Chondrocyte (in vitro differentiated cells): Measurements from ENCODE around the gene HYCC1. TPM values are rescaled to one million over a fixed set of nuclear protein-coding genes. Genes with fewer than 3 reads are reported as not detected.
"Not testable (repeated sequence)": the region's sequence is repeated elsewhere in the genome, so short reads cannot be mapped to it uniquely, and the experiment has no call there.

ENCODE experiments used
- DNase-seq: peaks from one replicate; pipeline ENCODE4 v3.0.0; 2021; ENCODE audit warnings: mixed read lengths, low spot score
- H3K27ac Mint-ChIP-seq: one replicate; pipeline ENCODE4 v1.8.0; 2021; ENCODE audit warnings: mild to moderate bottlenecking, moderate library complexity, mixed read lengths; ENCODE audit not compliant: unreplicated experiment
- H3K27me3 Mint-ChIP-seq: 2 replicates; pipeline ENCODE4 v1.8.0; 2021; ENCODE audit warnings: low read depth, mixed read lengths
- H3K36me3 Mint-ChIP-seq: 2 replicates; pipeline ENCODE4 v1.8.0; 2021; ENCODE audit warnings: low read depth, mixed read lengths
- H3K4me1 Mint-ChIP-seq: 2 replicates; pipeline ENCODE4 v1.8.0; 2021; ENCODE audit warnings: low read depth, mild to moderate bottlenecking, mixed read lengths
- H3K4me3 Mint-ChIP-seq: one replicate; pipeline ENCODE4 v1.8.0; 2021; ENCODE audit warnings: mild to moderate bottlenecking, moderate library complexity, mixed read lengths; ENCODE audit not compliant: unreplicated experiment
- H3K9me3 Mint-ChIP-seq: 2 replicates; pipeline ENCODE4 v1.8.0; 2021; ENCODE audit warnings: low read depth, mixed read lengths
- CTCF ChIP-seq: fragments of 200-600 bp; sonication (generic); IDR thresholded peaks from 2 replicates; pipeline ENCODE4 v1.5.0; 2021; ENCODE audit warnings: antibody characterized with exemption, mild to moderate bottlenecking, moderate library complexity
- long read RNA-seq: library from polyadenylated mRNA; stranded (forward); transcript quantifications from one replicate; pipeline ENCODE4 v2.0.0, GENCODE V29; 2021
- total RNA-seq: library from RNA; stranded (reverse); gene quantifications from 3 replicates; pipeline ENCODE4 v1.2.1, GENCODE V29; 2021

The HYCC1 gene
- total RNA-seq: 51.5 to 54.9 TPM (median 54.9 TPM) in 3 replicates
- long read RNA-seq, full-length matches to known transcripts: 26 of 44 reads
- long read RNA-seq, partial matches to known transcripts: 2 of 44 reads
- long read RNA-seq, other reads (novel, unspliced or antisense): 16 of 44 reads

GRCh38 chr7:23013715-23014649 lies at the start of gene HYCC1:
HYCC1 (minus strand) TSS chr7:23014130; CDS start chr7:22991111, 23,019 bp downstream.
- H3K36me3 Mint-ChIP-seq: no peaks in the 10 kb centered on the region
- peaks cover 8% of the 10 kb centered on the region for H3K4me1 Mint-ChIP-seq
- TF ChIP-seq CTCF: peak; percentile 79
- no peaks in the 10 kb centered on the region for H3K9me3 Mint-ChIP-seq
- peak; percentile 100 for DNase-seq
- H3K27me3 Mint-ChIP-seq: no peaks in the 10 kb centered on the region
- no peak within 1 kb of the TSS for H3K4me3 Mint-ChIP-seq
- H3K27ac Mint-ChIP-seq: peak within 1 kb of the TSS; percentile 88

GRCh38 chr7:23062452-23062851 lies 48.5 kb upstream of the HYCC1 start:
- no peak for TF ChIP-seq CTCF
- Mint-ChIP-seq H3K27ac (no peak overlapping the region), H3K9me3 (no peaks in the 10 kb centered on the region), H3K36me3 (no peaks in the 10 kb centered on the region), H3K4me1 (peaks cover 8% of the 10 kb centered on the region), H3K27me3 (no peaks in the 10 kb centered on the region), H3K4me3 (no peak overlapping the region)
- DNase-seq: no peak

- H3K4me3 Mint-ChIP-seq: no peak overlapping the region
- no peak for TF ChIP-seq CTCF
- H3K36me3 Mint-ChIP-seq: no peaks in the 10 kb centered on the region
- H3K4me1 Mint-ChIP-seq: peaks cover 3% of the 10 kb centered on the region
- no peaks in the 10 kb centered on the region for H3K27me3 Mint-ChIP-seq
- no peaks in the 10 kb centered on the region for H3K9me3 Mint-ChIP-seq
- H3K27ac Mint-ChIP-seq: no peak overlapping the region
- no peak for DNase-seq
Measured at GRCh38 chr7:23061327-23061726, 47.4 kb upstream of the HYCC1 start.

- Mint-ChIP-seq H3K9me3 (no peaks in the 10 kb centered on the region), H3K27ac (no peak overlapping the region), H3K4me1 (no peaks in the 10 kb centered on the region), H3K27me3 (no peaks in the 10 kb centered on the region), H3K36me3 (no peaks in the 10 kb centered on the region), H3K4me3 (no peak overlapping the region)
- TF ChIP-seq CTCF: no peak
- no peak for DNase-seq
Measured at GRCh38 chr7:23058408-23059096, 44.6 kb upstream of the HYCC1 start.

GRCh38 chr7:23055582-23056178 lies 41.8 kb upstream of the HYCC1 start:
- Mint-ChIP-seq H3K27me3 (no peaks in the 10 kb centered on the region), H3K9me3 (no peaks in the 10 kb centered on the region), H3K27ac (no peak overlapping the region), H3K36me3 (no peaks in the 10 kb centered on the region), H3K4me1 (no peaks in the 10 kb centered on the region), H3K4me3 (no peak overlapping the region)
- DNase-seq: no peak
- TF ChIP-seq CTCF: peak; percentile 99

GRCh38 chr7:23051124-23051485 lies 37.2 kb upstream of the HYCC1 start:
- not testable (repeated sequence) for H3K4me3 Mint-ChIP-seq, H3K4me1 Mint-ChIP-seq, DNase-seq, H3K36me3 Mint-ChIP-seq, H3K27me3 Mint-ChIP-seq, H3K27ac Mint-ChIP-seq, H3K9me3 Mint-ChIP-seq

GRCh38 chr7:23046336-23046735 lies 32.4 kb upstream of the HYCC1 start:
- H3K4me3 Mint-ChIP-seq, H3K36me3 Mint-ChIP-seq, DNase-seq, H3K4me1 Mint-ChIP-seq, H3K27ac Mint-ChIP-seq, H3K27me3 Mint-ChIP-seq, H3K9me3 Mint-ChIP-seq: not testable (repeated sequence)
